ENCODE measurements around the gene RANBP1.
"Not testable (repeated sequence)": the region's sequence is repeated elsewhere in the genome, so short reads cannot be mapped to it uniquely, and the experiment has no call there.

RANBP1 gene

DNA sequence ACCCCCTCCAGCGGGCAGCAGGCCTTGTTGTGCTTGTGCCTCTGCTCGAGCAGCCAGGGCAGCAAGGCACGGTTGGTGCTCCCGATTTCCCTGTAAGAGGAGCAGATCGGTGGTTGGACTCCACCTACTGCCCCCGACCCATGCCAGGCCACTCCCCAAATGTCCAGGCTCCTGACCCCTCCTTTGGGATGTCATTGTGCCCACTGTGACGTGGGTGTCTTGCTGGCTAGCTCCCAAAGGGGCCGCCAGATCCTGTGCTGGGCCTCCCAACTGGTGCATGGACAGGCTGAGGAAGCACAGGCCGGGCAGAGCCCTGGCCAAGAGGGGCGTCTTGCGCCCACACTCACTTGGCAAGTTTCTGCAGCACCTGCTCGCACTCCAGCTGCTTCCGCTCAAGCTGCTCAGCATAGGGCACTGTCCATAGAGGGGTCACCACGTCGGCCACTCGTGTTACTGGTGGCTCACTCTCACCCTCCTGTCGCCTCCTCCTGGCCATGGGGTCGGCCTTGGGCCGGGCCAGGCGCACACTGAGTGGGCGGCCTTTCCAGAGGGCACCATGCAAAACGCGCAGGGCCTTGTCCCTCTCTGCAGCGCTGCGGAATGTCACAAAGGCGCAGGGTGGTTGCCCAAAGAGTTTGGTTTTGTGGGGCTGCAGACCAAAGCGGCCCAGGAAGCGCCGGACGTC is at the start of gene RANBP1:
Gene RANBP1 (plus strand): TSS at position 414 of the 685 bp plus-strand sequence. CDS start 81 bp downstream, at position 495.
- DNase-seq: no peak

DNA sequence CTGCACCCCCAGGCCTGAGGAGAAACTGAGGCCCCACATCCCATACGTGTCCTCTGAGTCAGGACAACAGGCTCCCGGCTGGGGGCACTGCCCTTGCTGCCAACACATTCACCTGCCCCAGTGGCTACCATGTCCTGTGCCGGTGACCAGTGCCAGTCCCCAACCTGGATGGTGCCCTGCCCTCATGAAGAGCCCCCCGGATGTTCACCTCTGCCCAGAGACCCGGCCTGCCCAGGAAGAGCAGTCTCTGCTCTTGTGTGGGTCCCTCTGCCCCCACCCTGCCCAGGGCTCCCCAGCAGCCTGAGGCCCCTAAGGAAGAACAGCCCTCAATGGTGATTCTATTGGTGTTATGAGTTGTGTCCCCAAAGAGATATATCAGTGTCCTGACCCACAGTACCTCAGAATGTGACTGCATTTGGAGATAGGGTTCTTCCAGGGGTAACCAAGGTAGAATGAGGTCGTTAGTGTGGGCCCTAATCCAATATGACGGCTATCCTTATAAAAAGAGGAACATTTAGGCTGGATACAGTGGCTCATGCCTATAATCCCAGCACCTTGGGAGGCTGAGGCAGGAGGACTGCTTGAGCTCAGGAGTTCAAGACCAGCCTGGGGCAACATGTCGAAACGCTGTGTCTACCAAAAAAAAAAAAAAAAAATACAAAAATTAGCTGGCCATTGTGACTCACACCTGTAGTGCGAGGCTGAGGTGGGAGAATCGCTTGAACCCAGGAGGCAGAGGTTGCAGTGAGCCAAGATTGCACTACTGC is 49.1 kb upstream of the RANBP1 start:
- no peak for DNase-seq

DNA sequence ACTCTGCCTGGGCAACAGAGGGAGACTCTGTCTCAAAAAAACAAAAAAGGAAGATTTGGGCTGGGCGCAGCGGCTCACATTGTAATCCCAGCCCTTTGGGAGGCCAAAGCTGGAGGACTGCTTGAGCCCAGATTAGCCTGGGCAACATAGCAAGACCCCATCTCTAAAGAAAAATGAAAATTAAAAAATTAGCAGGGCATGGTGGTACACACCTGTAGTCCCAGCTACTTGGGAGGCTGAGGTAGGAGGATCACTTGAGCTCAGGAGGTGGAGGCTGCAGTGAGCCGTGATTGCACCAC is 48.6 kb upstream of the RANBP1 start:
- not testable (repeated sequence) for DNase-seq

DNA sequence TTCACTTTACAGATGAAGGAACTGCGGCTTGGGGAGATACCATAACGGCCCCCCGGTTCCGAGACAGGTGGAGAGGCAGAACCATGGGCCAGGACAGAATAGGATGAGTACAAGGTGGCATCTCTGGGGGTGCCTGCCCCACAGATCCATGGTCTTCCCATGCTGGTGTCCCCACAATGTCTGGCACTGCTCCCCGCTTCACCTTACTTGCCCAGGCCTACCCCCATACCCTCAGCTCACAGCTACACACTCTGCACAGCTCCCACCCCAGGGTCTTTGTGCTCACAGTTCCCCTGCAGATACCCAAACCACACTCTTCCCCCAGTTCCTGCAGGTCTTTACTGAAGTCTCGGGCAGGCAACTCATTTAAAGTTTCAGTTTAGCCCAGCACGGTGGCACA is 47.3 kb upstream of the RANBP1 start:
- no peak for DNase-seq

DNA sequence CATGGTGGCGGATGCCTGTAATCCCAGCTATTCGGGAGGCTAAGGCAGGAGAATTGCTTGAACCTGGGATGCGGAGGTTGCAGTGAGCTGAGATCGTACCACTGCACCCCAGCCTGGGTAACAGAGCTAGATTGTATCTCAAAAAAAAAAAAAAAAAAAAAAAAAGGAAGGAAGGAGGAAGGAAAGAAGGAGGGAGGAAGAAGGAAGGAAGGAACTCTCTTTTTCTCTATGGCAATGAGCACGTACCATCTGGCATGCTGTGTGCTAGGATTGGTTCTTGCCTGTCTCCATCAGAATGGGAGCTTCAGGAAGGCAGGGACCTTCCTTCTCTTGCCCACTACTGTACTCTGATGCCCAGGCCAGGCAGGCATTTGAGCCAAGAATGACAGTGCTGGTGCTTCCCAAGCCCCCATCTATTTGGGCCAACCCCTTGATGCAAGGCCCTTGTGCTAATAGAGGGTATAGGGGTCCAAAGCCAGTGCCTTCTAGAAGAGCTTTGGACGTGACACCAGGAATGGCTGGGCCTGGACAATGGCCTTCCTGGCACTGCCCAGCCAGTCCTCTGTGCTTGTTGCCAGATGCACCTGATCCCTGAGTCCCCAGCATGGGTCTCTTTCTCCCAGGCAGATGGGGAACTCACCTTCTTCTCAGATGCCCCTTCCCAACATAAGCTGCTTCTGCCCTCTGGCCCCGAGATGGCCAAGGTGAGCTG is 46.4 kb upstream of the RANBP1 start:
- no peak for DNase-seq

DNA sequence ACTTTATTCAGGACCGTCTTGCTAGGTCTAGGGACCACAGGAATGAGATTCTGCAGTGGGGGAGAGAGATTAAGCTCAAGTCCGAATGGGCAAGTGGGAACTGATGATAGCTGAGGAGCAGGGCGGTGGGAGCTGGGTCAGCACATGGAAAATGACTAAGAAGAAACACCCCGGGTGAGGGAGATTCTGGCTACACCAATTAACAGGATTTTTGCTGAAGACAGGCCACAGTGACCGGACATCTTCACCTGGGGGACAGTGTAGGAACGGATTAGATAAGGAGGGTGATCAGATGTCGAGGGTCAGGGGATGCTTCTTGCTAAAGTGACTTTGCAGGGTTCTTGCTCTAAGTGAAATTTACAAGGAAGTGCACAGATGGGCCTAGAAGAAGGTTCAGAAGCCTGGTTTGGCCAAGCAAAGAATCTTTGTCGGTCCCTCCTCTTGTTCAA is 44.4 kb upstream of the RANBP1 start:
- no peak for DNase-seq

DNA sequence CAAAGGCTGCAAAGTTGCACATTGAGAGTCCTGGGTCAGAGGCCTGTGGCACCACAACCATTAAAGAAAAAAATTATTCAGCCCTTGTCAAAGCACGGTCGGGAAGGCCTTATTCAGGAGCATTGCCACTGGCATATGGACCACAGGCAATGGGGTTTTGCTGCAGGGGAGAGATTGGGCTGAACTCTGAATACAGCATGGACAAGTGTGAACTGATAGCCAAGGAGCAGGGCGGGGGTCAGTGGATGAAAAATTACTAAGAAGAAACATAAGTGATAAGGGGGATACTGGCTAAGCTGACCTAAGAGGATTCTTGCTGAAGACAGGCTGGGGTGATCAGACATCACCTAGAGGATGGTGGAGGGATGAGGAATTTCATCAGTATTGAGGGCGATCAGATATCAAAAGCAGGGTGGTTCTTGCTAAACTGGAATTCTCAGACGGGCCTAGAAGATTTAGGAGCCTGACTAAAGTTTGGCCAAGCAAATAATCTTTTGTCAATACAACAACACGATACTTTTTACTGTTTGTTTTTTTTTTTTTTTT is 39.2 kb upstream of the RANBP1 start:
- no peak for DNase-seq

DNA sequence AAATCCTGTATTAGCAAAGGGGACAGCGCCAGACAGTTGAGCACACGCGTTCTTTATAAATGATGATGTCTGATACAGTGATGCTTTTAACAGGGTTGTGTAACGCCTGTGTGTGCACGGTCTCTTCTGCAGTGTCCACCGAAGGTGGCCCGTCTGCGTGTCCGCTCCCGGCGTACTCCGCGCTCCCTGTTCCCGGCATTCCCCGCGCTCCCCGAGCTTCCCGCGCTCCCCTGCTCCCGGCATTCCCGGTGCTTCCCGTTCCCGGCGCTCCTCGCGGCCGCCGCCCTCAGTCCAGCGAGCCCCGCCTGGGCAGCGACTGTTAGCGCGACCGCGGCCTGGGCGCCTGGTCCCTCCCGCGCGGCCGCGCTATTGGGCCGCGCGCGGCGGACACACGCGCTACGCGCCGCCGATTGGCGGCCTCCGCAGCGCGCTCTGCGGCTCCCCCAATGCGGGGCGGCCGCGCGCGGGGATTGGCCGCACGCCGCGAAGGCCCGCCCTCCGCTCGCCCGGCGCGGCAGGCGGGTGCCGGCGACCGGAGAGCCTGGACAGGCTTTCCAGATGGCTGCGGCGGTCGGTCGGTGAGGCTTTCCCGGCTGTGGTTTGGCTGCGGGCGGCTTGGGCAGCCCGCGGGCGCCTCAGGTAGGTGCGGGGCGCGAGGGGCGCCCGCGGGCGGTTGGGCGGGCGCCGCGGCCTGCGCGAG is 36.0 kb upstream of the RANBP1 start, which contains the start of gene DGCR8:
Gene DGCR8 (plus strand): TSS at position 497 of the 700 bp plus-strand sequence. CDS start 5,723 bp downstream, outside the sequence.
- DNase-seq: peak; percentile 94

DNA sequence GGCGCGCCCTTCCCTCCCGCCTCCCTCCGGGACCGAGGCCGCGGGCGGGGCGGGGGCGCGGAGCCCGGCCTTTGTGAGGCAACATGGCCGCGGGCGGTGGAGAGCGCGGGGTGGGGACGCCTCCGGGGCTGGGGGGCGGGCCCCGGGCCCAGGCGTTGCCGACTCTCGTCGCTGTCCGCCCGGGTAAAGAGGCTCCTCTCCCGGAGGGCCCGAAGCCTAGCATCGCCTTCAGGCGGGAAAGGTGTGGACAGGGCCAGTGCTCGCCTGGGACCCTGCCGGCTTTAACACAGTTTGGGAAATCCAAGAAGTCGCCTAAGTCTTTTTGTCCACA is 35.5 kb upstream of the RANBP1 start:
- peak; percentile 64 for DNase-seq

DNA sequence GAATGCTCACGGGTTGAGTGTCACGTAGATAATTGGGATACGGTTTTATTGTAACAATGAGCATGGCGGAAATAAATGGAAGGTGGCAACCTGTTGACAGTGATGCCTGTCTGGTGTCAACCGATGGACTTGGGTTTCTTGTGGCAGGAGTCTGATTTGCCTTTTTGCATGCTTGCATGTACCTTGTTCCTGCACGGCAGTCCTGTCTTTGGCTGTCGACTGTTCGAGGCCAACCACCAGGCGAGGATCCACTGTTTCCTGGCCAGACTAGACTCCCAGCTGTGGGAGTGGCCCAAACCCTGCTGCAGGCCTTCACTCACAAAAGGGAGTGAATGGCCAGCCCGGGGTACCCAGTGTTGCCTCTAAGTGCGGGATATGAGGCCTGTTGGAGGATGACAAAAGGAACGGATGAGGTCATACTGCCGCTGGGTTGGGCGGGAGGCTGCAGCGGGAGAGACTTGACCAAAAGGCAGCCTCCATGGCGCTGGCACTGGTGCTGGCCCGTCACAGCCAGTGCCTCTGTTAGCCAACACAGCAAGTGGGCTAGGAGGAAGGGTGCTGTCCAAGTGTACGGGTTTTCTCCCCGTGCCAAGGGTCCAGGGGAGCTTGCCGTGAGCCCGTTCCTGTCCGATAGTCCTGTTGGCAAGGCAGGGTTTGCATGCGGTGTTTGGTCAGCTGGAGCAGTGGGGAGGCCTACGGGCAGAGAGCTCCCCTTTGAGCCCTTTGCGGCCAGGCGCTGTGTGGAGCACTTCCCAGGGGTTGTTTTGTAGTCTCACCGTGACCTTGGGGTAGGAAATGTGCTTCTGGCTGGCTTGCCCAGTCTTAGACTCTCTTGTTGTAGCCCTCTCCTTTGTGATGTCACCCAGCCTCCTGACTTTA is 34.9 kb upstream of the RANBP1 start:
- DNase-seq: no peak

DNA sequence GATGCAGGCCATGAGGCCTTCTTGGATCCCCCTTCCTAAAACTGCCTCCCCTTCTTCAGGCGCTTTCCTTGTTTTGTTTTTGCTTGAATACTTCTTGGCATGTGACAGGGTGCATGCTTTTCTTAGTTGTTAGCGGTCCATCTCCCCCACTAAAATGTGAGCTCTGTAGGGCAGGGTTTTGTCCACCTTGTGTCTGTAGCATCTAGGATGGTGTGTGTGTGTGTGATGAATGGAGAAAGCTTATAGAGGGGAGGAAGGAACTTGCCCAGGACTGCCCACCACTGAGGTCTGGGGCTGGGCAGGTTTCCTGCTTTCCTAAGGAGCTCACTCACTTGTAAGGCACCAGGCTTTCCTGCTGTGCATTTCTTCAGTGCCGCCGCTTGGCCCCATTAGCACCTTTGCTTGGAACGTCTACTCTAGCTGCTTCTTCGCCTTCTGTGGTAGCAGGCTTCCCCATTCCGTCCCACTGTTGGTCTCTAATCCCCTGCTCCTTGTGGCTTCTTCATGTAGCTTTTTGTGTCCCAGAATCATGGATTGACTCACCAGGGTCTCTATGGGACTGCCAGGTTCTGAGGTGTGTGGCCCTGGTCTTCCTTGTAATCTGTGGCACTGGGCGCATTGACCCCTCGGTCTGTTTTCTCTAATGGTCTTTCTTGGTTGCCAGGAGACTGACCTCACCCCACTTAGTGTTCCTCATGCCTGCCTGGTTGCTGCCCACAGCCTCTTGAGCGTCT is 32.6 kb upstream of the RANBP1 start:
- no peak for DNase-seq

DNA sequence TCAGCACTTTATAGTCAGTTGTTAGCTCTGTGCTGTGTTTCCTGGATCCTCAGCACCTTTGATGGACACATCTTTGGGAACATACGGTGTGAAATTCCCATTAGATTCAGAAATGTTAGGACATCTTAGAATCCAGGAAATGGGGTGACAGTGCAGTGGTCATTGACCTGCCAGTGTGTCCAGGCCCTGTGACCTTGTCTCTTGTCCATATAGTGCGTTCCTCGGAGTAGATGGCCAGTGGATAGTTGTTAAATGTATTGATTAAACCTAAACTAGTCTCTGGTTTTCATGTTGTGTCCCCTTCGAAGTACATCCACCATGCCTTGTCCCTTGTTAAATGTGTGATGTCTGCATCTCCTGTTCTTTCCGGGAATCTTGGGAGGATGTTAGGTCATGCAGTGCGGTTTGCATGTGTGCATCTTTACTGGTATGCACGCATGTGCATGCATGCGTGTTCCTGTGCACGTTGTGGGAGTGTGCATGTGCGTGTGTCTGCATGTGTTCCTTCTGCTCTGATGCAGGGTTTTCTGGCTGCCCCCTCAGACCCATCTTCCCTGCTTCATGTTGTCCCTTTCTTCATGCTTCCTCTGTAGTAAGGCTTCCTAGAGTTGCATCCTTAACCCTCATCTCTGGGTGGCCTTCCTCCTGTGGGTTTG is 31.9 kb upstream of the RANBP1 start:
- DNase-seq: no peak

DNA sequence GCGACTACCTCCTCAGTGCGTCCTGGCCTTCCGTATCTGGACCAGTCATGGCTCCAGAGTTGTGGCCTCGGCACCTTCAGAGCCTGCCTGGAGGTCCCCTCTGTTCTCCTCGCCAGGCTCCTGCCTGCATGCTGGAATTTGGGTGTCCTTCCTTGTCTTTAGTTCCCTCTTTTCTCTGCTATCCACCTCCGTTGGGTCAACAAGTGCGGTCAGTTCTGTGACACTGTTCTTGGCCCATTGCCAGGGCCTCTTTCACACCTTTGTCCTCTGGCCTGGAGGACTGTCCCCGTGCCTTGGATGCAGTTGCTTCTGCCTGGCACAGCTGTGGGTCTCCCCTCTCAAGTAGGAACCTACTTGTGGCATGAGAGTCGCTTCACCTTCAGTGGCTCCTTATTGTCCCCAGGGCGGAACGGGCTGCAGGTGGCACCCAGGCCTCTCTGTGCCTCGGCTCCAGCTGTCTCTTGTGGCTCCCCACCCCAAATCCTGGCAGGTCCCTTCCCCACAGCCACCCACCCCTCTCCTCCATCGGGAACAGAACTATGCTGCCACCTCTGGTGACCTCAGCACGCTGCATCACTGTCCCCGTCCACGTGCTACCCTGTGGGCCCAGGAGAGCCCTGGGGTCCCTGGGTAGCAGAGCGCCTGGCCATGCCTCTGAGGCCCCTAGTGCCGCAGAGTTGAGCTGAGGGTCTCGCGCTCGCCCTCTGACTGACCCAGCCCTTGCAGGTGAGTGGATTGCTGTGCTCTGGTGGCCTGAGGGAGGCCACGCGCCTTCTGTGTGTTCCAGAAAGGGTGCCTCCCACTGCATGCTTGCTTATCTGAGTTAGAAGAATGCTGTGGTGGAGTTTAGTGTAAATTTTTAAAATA is 31.1 kb upstream of the RANBP1 start:
- DNase-seq: no peak

DNA sequence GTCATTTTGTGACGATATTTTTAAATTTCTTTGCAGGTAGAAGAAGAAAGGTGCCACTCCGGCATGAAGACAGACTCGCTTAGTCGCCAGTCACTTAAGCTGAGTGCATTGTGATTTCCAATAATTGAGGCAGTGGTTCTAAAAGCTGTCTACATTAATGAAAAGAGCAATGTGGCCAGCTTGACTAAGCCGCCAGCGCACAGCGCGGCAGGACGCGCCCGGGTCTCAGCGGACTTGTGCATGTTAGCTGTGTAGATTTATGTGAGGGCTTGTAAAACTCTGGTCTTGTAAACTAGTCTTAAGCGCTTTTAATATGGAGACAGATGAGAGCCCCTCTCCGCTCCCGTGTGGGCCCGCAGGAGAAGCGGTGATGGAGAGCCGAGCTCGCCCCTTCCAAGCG is 30.3 kb upstream of the RANBP1 start:
- no peak for DNase-seq

DNA sequence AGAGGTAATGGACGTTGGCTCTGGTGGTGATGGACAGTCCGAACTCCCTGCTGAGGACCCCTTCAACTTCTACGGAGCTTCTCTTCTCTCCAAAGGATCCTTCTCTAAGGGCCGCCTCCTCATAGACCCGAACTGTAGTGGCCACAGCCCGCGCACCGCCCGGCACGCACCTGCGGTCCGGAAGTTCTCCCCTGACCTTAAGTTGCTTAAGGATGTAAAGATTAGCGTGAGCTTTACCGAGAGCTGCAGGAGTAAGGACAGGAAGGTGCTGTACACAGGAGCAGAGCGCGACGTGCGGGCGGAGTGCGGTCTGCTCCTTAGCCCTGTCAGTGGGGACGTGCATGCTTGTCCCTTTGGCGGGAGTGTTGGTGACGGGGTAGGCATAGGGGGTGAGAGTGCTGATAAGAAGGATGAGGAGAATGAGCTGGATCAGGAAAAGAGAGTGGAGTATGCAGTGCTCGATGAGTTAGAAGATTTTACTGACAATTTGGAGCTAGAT is 29.8 kb upstream of the RANBP1 start:
- DNase-seq: no peak

DNA sequence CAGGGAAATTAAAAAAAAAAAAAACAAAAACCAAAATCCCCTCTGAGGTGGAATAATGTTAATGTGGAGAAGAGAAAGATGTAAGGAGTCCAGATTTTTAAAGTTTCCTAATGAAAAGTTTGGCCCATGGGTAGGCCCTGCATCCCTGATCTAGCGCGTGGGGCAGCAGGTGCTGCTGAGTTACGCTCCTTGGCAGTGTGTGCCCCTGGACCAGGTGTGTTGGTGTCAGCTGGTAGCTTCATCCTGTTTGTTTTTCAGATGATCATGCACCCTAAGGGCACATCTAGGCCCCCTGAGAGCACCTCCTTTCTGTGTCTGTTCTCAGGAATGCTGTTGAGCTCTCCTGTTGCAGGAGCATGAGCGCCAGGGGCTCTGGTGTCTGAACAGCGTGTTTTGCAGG is 29.1 kb upstream of the RANBP1 start:
- DNase-seq: no peak

DNA sequence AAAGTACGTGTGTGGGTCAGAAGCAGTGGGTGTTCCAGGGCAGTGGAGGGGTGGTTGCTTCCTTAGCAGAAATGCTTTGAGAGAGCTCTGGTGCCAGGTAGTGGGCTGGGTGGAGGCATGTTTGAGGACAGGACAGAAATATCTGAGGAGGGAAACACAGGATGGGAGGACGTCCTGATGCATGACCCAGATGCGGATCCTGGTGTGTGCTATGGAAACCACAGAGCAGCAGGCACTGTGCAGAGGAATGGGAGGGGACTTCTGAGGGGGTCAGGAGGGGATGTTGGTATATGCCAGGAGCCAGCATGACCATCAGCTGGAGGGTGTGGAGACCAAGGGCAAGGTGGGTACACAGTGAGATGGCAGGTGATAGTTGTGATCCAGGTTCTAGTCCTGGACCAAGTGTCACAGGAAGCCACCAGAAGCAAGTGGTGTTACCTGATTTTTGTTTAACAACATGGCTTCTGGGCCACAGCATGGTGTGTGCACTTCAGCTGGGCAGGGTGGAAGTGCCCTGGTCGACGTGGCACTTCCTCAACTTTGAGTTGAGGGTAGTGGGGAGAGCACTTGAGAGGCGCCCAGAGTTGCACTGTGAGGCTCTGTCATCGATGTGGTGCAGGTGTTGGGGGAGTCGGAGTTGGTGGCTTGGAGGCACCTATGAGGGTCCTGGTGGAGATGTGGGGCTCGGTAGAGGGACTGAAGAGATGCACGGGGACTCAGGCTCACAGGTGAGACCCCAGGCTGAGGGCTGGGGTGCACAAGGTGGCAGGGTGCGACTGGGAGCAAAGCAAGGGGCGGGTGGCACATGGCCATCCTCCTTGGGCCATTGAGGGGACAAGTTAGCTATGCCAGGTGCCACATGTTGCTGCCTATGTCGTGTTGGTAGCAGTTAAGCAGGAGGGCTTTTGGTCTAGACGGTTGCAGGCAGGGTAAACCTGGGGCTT is 28.3 kb upstream of the RANBP1 start:
- DNase-seq: no peak

DNA sequence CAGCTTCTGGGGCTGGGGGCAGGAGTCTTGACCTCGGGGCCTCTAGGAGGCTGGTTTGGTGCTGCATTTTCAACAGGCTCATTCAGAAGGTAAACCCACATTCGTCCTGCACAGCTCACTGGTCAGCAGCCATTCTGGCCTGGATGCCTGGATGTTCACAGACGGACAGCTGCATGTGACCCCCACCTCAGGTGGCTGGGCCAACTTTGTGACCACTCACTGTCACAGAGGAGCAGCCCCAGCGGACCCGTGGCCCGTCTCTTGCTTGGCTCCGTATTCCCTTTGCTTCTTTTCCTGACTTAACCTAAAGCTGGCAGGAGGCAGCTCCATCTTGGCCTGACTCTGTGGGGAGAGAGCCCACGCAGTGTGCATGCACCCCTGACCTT is 27.6 kb upstream of the RANBP1 start:
- no peak for DNase-seq

Measured in NCI-H2171 (cell line).